ENCODE measurements around the gene C1QB.

Gene C1QB

DNA sequence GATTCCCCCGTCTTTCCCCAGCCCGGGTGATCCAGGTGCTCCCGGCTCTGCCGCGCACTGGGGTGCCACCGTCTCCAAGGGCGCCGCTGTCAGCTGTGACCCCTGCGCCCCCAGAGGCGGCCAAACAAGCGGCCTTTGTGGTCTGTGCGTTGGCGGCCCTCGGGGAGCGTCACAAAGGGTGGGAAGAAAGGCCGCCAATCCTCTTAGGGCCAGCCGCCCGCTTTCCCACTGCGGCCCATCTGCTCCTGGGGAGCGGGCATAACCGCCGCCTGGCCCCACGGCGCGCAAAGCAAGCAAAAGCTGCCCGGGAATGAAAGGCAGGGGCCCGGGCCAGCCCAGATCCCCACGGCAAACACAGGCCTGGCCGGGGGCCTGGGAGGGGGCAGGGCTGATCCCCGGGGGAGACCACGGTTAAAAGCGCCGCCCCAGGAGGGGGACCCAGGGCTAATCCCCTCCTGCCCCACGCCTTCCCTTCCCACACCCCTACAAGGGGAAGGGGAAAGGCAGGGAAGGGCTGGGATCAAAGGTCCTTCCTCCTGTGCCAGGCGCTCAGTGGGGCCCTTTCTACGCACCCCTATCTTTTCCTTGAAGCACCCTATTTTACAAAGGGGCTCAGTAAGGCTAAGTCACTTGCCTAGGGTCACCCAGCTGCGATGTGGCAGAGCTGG, 24.0 kb downstream of the C1QB start:
- no peak for DNase-seq (ENCODE audit: extremely low spot score)
- ChIA-PET POLR2A (no interaction called here), CTCF (interaction anchor here (1.0 kb wide), 1 partner anchor 254 kb away, joined by 3 read pairs; no protein-coding TSS in a partner anchor)
- no peak for TF ChIP-seq CTCF (IDR thresholded peaks at IDR 0.05; ENCODE audit: control extremely low read depth, extremely low read depth, low read depth, missing control alignments)

DNA sequence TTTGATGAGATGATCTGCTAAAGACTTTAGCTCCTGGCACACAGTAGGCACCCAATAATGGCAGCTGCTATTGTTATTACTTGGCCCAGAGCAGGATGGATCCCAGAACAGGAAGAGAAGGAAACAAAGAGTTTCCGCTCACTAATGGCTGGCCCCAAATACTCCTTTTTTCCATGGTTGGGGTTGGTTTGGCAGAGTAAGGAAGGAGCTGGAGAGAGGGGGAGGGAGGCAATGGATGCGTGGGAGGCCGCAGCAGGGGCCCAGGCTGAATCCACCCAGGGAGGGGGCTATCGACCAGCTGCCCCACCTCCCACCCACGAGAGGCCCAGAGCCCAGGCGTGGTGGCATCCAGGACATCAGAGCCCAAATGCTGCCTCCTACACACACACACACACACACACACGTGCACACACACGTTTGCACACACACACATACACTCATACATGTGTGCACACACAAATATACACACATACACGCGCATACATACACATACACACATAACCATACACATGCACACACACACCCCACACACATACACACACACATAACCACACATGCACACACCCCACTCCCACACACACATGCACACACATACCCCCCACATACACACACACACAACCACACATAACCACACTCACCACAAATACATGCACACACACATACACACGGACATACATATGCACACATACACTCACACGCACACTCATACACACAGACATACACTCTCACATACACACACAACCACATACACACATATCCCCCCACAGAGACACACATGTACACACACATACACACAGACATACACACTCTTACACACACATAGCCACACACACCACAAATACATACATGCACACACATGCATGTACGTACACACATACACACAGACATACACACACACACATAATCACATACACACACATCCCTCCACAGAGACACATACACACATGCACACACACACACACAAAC, 25.2 kb downstream of the C1QB start:
- DNase-seq (ENCODE audit: extremely low spot score), result no peak
- POLR2A ChIA-PET, result no interaction called here
- CTCF ChIA-PET, result no interaction called here
- no peak for TF ChIP-seq CTCF (IDR thresholded peaks at IDR 0.05; ENCODE audit: control extremely low read depth, extremely low read depth, low read depth, missing control alignments)

DNA sequence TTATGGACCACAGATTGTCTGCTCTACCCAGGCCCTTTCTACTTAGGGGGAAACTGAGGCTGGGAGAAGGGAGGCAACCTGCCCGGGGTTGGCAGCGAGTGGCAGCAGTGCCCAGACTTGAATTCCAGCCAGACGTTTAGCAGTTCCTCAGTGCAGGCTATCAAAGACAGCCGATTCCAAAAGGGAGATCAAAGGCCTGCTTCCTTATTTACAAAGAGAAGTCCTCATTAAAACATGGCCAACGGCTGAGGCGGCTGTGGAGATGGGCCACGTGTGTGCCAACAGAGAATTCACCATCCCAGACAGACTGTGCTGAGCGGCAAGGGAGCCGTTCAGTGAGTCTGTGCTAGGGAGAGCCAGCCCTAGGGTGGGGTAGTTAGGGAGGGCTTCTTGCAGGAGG, 27.7 kb downstream of the C1QB start:
- ChIA-PET CTCF (no interaction called here), POLR2A (no interaction called here)
- TF ChIP-seq CTCF (IDR thresholded peaks at IDR 0.05; ENCODE audit: control extremely low read depth, extremely low read depth, low read depth, missing control alignments), result no peak
- no peak for DNase-seq (ENCODE audit: extremely low spot score)

DNA sequence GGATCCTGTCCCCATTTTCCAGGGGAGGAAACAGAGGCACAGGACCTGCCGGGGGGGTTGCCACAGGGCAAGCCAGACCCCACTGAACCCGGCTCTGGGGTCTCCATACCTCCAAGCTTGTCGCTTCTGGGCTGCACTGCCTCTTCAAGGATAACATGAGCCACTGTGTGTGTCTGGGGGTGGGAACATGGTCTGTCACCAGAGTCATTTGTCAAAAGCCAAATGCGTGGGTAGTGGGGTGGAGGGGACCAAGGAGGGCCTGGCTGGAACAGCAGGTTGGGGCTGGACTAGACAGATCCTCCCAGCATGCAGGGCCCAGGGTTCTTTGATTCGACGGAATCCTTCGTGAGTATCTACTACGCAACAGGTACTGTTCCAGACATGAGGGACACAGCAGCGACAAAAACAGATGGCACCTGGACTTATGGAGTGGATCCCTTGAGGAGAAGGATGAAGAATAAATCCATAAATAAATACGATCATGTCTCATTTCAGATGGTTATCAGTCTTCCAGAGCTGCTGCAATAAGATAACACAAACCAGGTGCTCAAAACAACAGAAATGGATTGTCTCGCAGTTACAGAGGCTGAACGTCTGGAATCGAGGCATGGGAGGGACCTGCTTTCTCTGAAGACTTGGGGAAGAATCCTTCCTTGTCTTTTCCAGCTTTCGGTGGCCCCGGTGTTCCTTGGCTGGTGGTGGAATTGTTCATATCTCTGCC, 28.7 kb downstream of the C1QB start:
- ChIA-PET CTCF (no interaction called here), POLR2A (no interaction called here)
- no peak for DNase-seq (ENCODE audit: extremely low spot score)
- no peak for TF ChIP-seq CTCF (IDR thresholded peaks at IDR 0.05; ENCODE audit: control extremely low read depth, extremely low read depth, low read depth, missing control alignments)

DNA sequence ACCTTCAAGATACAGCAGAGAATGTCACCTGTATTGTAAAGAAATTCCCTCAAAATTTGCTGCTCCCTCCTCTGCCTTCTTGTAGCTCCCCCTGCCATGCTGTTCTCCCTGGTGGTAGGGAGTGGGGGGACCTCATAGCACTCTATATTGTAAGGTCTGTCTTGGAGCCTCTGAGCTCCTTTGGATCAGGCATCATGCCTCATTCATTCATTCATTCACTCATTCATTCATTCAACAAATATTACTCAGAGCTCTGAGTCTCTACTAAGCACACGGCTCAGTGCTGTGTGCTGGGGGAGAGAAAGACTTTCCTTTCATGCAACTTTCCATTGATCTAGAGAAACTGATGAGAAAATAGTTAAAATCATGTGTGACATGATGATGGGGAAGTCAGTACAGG, 30.5 kb downstream of the C1QB start:
- no peak for DNase-seq (ENCODE audit: extremely low spot score)
- ChIA-PET POLR2A (interaction anchor here (0.6 kb wide), 1 partner anchor 9 kb away, joined by 3 read pairs; no protein-coding TSS in a partner anchor), CTCF (no interaction called here)
- no peak for TF ChIP-seq CTCF (IDR thresholded peaks at IDR 0.05; ENCODE audit: control extremely low read depth, extremely low read depth, low read depth, missing control alignments)

DNA sequence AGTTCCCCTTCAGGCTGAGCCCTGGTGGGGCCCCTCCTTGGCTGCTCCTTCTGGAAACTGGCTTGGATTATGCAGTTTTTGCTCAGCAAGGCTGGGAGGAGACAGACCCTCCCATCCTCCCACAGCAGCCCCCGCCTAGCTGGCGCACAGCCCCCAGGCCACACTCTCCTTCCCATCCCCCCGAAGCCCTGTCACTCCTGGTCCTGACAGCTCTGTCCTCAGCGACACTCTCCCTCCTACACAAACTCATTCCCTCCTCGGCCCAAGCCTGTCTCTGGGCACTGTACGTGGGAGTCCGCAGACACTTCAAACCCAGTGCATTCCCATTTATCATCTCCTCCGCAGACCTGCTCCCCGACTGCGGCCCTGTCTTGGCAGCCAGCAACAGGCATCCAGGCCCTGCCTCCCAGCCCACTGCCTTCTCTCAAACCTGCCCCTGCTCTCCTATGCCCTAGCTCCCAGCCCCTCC, 32.6 kb downstream of the C1QB start:
- POLR2A ChIA-PET, result no interaction called here
- TF ChIP-seq CTCF (IDR thresholded peaks at IDR 0.05; ENCODE audit: control extremely low read depth, extremely low read depth, low read depth, missing control alignments), result no peak
- CTCF ChIA-PET, result no interaction called here
- DNase-seq (ENCODE audit: extremely low spot score), result no peak

Data from GM10248 (cell line).